Measurements from ENCODE around the gene TMEM233. TPM values are rescaled to one million over a fixed set of nuclear protein-coding genes. Genes with fewer than 3 reads are reported as not detected.
A peak's percentile ranks its signal among the peaks of the same experiment; 100 is the strongest.
"Not testable (repeated sequence)": the region's sequence is repeated elsewhere in the genome, so short reads cannot be mapped to it uniquely, and the experiment has no call there.

The TMEM233 gene
- polyA plus RNA-seq, 1 of the 3 experiments (the other 2 are of a cell fraction) = 2.6 TPM

DNA sequence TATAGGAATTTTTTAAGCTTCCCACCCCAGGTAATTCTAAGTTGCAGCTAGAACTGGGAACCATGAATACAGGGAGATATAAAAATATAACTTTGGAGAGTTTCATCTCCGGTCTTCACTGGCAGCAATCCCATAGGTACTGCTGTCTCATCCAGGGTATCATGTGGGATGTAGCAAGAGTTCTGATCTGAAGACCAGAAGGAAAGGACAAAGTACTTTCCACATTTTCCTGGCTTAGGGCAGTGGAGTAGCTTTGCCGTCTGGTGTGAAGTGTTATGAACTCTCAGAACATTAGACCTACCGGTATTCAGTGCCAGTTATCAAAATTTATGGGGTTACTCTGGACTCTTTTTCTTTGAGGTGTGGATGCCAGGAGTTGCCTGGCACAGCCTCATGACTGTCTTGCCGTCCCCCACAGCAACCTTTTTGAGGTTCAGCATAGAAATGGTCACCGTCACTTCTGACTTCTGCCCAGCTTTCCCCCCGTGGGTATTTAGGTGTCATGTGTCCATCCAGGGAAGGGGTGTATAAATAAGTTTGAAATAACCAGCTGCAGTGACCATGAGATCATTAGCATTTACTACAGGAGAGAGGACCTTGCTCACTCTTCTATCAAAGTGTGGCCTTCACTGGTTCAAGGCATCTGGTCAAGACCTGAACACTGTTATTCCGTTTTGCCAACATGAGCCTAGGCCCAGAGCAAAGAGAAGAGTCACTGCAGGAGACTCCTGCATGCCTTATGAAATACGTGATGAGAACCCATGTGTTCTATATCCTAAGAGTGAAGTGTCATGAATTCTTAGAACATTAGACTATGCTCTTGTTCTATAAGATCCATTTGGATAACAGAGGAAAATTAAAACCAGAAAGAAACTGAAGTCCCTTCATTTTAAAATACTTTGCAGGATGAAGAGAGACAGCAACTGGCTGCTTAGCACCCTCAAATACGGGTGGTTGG is 22.2 kb downstream of the TMEM233 start:
- no peaks in the 10 kb centered on the region for H4K20me1 ChIP-seq (ENCODE audit: insufficient read depth)
- H3K27me3 ChIP-seq (ENCODE audit: insufficient read depth) = no peaks in the 10 kb centered on the region
- H3K4me2 ChIP-seq = no peak overlapping the region
- H3K9ac ChIP-seq = no peak overlapping the region
- H3K9me3 ChIP-seq = no peaks in the 10 kb centered on the region
- no peaks in the 10 kb centered on the region for H3F3A ChIP-seq (replicated peaks; ENCODE audit: insufficient read depth)
- no peaks in the 10 kb centered on the region for H3K79me2 ChIP-seq (ENCODE audit: insufficient read depth)
- H3K4me1 ChIP-seq (ENCODE audit: control insufficient read depth in 1 of 2, insufficient read depth in 2 of 2, low read depth in 1 of 2, low read length in 1 of 2) = peaks cover 0 to 8% of the 10 kb centered on the region in 2 experiments; a peak in 1 of 4 replicates
- 60% methylated on average over 9 of the region's 9 CpGs for WGBS (ENCODE audit: low lambda C conversion rate)
- H3K36me3 ChIP-seq (replicated peaks in 1 of 2; ENCODE audit: control insufficient read depth in 1 of 2, insufficient read depth in 2 of 2, low read length in 1 of 2) = no peaks in the 10 kb centered on the region
- H2AFZ ChIP-seq (ENCODE audit: low read depth) = no peak overlapping the region
- TF ChIP-seq, protein P1, sequence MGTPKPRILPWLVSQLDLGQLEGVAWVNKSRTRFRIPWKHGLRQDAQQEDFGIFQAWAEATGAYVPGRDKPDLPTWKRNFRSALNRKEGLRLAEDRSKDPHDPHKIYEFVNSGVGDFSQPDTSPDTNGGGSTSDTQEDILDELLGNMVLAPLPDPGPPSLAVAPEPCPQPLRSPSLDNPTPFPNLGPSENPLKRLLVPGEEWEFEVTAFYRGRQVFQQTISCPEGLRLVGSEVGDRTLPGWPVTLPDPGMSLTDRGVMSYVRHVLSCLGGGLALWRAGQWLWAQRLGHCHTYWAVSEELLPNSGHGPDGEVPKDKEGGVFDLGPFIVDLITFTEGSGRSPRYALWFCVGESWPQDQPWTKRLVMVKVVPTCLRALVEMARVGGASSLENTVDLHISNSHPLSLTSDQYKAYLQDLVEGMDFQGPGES (IDR thresholded peaks at IDR 0.05; ENCODE audit: low read depth, low read length) = no peak
- no peak for TF ChIP-seq RFX5 (IDR thresholded peaks at IDR 0.05; ENCODE audit: low read length)
- TF ChIP-seq POLR2AphosphoS5 (IDR thresholded peaks at IDR 0.05; ENCODE audit: low read depth, low read length) = no peak
- no peak for TF ChIP-seq USF1 (IDR thresholded peaks at IDR 0.05; ENCODE audit: borderline replicate concordance, low read depth)
- TF ChIP-seq, protein P2, sequence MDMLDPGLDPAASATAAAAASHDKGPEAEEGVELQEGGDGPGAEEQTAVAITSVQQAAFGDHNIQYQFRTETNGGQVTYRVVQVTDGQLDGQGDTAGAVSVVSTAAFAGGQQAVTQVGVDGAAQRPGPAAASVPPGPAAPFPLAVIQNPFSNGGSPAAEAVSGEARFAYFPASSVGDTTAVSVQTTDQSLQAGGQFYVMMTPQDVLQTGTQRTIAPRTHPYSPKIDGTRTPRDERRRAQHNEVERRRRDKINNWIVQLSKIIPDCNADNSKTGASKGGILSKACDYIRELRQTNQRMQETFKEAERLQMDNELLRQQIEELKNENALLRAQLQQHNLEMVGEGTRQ (IDR thresholded peaks at IDR 0.05; ENCODE audit: borderline replicate concordance, low read depth, low read length) = no peak
- TF ChIP-seq, protein P3, sequence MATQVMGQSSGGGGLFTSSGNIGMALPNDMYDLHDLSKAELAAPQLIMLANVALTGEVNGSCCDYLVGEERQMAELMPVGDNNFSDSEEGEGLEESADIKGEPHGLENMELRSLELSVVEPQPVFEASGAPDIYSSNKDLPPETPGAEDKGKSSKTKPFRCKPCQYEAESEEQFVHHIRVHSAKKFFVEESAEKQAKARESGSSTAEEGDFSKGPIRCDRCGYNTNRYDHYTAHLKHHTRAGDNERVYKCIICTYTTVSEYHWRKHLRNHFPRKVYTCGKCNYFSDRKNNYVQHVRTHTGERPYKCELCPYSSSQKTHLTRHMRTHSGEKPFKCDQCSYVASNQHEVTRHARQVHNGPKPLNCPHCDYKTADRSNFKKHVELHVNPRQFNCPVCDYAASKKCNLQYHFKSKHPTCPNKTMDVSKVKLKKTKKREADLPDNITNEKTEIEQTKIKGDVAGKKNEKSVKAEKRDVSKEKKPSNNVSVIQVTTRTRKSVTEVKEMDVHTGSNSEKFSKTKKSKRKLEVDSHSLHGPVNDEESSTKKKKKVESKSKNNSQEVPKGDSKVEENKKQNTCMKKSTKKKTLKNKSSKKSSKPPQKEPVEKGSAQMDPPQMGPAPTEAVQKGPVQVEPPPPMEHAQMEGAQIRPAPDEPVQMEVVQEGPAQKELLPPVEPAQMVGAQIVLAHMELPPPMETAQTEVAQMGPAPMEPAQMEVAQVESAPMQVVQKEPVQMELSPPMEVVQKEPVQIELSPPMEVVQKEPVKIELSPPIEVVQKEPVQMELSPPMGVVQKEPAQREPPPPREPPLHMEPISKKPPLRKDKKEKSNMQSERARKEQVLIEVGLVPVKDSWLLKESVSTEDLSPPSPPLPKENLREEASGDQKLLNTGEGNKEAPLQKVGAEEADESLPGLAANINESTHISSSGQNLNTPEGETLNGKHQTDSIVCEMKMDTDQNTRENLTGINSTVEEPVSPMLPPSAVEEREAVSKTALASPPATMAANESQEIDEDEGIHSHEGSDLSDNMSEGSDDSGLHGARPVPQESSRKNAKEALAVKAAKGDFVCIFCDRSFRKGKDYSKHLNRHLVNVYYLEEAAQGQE (IDR thresholded peaks at IDR 0.05; ENCODE audit: low read depth, low read length) = no peak
- TF ChIP-seq, protein P4, sequence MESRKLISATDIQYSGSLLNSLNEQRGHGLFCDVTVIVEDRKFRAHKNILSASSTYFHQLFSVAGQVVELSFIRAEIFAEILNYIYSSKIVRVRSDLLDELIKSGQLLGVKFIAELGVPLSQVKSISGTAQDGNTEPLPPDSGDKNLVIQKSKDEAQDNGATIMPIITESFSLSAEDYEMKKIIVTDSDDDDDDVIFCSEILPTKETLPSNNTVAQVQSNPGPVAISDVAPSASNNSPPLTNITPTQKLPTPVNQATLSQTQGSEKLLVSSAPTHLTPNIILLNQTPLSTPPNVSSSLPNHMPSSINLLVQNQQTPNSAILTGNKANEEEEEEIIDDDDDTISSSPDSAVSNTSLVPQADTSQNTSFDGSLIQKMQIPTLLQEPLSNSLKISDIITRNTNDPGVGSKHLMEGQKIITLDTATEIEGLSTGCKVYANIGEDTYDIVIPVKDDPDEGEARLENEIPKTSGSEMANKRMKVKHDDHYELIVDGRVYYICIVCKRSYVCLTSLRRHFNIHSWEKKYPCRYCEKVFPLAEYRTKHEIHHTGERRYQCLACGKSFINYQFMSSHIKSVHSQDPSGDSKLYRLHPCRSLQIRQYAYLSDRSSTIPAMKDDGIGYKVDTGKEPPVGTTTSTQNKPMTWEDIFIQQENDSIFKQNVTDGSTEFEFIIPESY (IDR thresholded peaks at IDR 0.05; ENCODE audit: borderline replicate concordance, low read depth) = no peak
- TF ChIP-seq, protein P5, sequence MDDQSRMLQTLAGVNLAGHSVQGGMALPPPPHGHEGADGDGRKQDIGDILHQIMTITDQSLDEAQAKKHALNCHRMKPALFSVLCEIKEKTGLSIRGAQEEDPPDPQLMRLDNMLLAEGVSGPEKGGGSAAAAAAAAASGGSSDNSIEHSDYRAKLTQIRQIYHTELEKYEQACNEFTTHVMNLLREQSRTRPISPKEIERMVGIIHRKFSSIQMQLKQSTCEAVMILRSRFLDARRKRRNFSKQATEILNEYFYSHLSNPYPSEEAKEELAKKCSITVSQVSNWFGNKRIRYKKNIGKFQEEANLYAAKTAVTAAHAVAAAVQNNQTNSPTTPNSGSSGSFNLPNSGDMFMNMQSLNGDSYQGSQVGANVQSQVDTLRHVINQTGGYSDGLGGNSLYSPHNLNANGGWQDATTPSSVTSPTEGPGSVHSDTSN (IDR thresholded peaks at IDR 0.05) = peak; percentile 16; the same call in 1 of the 2 replicates
- TF ChIP-seq GABPA (IDR thresholded peaks at IDR 0.05; ENCODE audit: low read depth) = no peak
- no peak for TF ChIP-seq JUND (IDR thresholded peaks at IDR 0.05)
- peak; percentile 61 for TF ChIP-seq TCF12 (IDR thresholded peaks at IDR 0.05)
- ChIA-PET CTCF (no interaction called here), POLR2A (no interaction called here)
- H3K27ac ChIP-seq (ENCODE audit: low read depth in 2 of 2, low read length in 1 of 2) = peak overlapping the region in 1 of 2 experiments; percentile 57; a peak in 2 of 4 replicates
- DNase-seq = no peak
- no peak overlapping the region for H3K4me3 ChIP-seq (ENCODE audit: low read depth in 2 of 2, low read length in 1 of 2)
- H3K9me2 ChIP-seq = no peaks in the 10 kb centered on the region

- H3F3A ChIP-seq (replicated peaks; ENCODE audit: insufficient read depth); POLR2A ChIA-PET; H3K9me2 ChIP-seq; H3K4me2 ChIP-seq; CTCF ChIA-PET; H3K9ac ChIP-seq; H3K4me3 ChIP-seq (ENCODE audit: low read depth in 2 of 2, low read length in 1 of 2); H3K79me2 ChIP-seq (ENCODE audit: insufficient read depth); H4K20me1 ChIP-seq (ENCODE audit: insufficient read depth); DNase-seq; H3K27ac ChIP-seq (ENCODE audit: low read depth in 2 of 2, low read length in 1 of 2); H2AFZ ChIP-seq (ENCODE audit: low read depth); H3K36me3 ChIP-seq (replicated peaks in 1 of 2; ENCODE audit: control insufficient read depth in 1 of 2, insufficient read depth in 2 of 2, low read length in 1 of 2); H3K27me3 ChIP-seq (ENCODE audit: insufficient read depth); H3K9me3 ChIP-seq: not testable (repeated sequence)
- 53% methylated on average over 1 of the region's 1 CpG for WGBS (ENCODE audit: low lambda C conversion rate)
- peaks cover 0 to 25% of the 10 kb centered on the region in 2 experiments; a peak in 1 of 4 replicates for H3K4me1 ChIP-seq (ENCODE audit: control insufficient read depth in 1 of 2, insufficient read depth in 2 of 2, low read depth in 1 of 2, low read length in 1 of 2)
Observed at GRCh38 chr12:119618328-119618896, 24.8 kb downstream of the TMEM233 start.
